SIG-M5 (cell line): ENCODE measurements around the gene PLOD3.

Source experiments
- DNase-seq: peaks from one replicate; lab custom pipeline; 2025; lab: John Stamatoyannopoulos, UW

PLOD3 gene

DNA sequence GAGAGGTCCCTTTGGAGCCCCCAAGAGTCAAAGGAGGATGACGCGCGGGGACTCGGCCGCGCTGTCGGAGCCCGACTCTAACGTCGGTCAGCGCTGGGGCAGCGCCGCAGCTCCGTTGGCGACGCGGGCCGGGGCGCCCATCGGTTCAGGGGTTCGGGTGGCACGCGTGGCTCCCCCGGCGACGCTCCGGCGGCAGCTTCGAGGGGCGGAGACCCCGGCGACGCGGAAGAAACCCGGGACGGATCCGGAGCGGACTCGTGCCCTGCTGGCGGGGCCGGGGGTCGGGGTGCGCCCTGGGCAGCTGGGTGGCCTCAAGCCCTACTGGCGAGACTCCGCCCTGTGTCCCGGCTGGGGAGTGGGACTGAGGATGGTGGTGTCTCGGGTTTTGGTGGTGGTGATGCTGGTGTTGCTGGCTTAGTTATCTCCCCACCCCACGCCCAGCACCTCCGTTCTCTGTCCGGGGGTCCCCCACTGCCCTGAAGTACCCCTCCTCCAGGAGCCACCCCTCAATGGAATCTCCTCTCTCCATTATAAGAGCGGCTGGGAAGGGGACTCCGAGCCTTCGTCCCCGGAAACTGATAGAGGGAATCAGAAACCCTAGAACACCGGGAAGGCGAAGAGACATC, 37.1 kb downstream of the PLOD3 start, which contains the start of gene NAT16:
NAT16 (minus strand) TSS at position 164 of the 626 bp plus-strand sequence. CDS start 5,486 bp downstream, outside the sequence.
- DNase-seq: no peak

DNA sequence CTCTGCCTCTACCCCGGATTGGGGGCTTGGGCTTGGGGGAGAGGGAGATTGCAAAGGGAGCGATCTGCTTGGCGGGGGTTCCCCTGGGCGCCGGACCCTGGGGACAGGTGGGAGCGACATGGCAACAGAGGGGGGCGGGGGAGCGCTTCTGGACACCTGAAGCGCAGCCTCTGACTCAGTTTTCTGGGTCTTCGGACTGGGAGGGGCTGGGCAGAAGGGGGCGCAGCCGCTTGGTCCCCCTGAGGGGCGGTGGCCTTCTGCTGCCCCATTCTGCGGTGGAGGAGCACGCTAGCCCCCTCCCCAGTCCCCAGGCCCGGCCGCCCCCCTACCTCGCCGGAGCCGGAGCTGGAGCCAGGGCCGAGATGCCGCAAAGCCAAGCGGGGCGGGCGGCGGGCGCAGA, 37.7 kb downstream of the PLOD3 start:
- no peak for DNase-seq

DNA sequence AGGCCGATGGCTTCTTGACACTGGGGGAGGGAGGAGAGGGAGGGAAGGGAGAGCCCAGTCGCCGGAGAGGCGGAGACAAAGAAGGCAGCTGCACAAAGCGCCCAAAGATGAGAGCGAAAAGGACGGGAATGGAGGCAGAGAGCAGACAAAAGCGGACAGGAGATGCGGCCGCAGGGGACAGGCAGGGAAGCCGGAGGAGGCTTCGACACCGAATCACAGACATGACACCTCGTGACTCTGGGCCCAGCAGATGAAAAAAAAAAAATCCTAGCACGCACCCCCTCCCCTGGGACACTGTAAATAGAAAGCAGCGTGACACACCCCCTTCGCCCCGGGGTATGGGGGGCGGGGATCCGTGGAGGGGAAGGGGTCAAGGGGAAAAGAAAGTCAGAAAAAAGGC, 38.3 kb downstream of the PLOD3 start:
- no peak for DNase-seq

DNA sequence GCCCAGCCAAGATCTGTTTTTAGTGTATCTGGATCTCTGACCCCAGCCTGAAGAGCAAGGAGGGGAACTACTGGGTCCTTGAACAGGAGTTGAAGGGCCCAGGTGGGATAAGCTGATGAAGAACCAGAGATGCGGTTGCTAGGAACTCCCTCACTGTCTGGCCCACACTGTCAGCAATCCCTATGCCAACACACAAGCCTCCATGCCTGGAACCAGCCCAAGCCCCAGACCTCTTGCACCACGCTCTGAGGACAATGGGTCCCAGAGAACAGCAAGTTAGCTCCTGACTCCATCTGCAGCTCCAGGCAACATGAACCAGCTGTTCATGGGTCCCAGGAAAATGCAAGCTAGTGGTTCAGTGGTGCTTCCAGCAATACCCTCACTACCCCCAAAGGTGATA, 39.7 kb downstream of the PLOD3 start:
- DNase-seq: no peak

DNA sequence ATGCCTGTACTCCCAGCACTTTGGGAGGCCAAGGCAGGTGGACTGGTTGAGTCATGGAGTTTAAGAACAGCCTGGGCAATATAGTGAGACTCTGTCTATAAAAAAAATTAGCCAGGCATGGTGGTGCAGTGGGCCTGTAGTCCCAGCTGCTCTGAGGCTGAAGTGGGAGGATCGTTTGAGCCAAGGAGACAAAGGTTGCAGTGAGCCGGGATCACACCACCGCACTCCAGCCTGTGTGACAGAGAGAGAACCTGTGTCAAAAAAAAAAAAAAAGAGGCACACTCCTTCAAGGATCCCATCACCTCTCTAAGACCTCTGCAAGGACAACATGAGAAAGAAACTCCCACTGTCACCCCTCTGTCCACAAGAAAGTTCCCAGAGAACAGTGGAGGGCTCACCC, 41.7 kb downstream of the PLOD3 start:
- DNase-seq: no peak

DNA sequence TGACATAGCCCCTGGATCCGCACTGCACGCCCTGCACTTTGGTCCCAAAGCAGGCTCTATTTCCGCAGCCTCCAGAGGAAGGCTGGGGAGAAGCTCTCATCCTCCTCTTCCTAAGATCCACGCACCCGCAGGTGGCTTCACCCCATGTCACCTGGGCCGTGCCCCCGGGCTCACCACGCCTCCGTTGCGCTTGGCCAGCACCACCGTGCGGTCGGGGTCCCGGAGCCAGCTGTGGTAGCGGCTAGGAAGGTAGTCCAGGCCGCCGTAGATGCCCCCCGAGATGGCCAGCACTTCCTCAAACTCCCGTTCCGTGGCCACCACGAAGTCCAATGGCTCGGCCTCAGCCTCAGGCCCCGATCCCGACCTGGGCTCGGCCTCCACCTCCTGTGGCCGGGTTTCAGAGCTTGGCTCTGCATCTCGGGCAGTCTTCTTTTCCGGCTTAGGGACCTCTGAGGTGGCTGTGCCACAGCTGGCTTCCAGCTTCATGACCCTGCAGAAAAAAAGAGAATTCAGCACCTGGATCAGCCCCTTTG, 43.0 kb downstream of the PLOD3 start:
- no peak for DNase-seq

DNA sequence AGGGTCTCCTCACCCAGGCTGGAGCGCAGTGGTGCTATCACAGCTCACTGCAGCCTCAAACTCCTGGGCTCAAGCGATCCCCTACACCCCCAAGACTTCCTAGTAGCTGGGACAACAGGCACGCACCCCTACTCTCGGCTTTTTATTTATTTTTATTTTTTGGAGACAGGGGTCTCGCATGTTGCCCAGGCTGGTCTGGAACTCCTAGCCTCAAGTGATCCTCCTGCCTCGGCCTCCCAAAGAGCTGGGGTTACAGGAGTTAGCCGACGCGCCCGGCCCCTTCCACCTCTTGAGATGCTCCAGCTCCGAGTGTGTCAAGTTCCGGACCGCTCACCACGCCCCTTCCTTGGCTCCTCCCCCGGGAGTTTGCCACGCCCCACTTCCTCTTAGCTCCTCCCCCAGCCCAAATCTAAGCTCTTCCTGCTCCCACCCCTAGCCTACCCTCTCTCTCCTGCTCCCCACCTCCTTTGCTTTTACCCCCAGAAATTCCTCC, 43.6 kb downstream of the PLOD3 start:
- no peak for DNase-seq

DNA sequence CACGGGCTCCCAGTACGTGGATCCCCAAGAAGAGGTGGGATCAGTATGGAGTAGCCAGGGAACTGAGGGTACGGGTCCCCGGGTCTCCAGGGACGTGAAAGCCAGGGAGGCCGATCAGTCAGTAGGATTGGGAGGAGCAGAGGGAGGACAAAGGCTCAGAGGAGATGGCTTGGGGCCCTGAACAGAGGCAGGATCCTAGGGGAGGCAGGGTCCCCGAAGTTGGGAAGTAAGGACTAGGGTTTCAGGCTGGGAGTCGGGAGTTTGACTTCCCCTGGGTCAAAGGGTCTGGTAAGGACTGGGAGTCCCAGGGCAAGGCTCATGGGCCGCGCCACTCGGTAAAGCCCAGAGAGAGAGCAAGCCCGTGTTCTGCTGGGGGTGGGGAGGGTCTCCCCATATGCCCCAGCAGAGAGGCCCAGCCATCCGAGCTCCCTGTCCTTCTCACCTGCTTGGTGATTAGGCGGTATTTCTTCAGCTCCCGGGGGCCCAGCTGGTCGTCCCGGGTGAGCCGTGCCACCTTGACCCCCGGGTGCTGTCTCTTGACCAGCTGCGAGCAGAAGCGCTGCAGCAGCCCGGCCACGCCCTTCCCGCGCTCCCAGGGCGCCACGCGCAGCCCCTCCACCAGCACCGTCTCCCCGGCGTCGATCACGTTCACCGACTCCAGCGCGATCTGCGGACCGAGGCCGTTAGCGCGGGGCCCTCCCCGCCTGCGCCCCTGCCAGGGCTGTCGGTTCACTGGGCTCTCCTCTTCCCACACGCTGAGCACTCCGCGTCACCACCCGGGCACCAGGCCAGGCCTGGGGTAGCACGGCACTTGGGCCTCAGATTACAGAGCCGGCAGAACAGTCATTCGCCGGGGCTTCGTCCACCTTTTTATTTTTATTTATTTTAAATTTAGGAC, 44.3 kb downstream of the PLOD3 start:
- DNase-seq: no peak

DNA sequence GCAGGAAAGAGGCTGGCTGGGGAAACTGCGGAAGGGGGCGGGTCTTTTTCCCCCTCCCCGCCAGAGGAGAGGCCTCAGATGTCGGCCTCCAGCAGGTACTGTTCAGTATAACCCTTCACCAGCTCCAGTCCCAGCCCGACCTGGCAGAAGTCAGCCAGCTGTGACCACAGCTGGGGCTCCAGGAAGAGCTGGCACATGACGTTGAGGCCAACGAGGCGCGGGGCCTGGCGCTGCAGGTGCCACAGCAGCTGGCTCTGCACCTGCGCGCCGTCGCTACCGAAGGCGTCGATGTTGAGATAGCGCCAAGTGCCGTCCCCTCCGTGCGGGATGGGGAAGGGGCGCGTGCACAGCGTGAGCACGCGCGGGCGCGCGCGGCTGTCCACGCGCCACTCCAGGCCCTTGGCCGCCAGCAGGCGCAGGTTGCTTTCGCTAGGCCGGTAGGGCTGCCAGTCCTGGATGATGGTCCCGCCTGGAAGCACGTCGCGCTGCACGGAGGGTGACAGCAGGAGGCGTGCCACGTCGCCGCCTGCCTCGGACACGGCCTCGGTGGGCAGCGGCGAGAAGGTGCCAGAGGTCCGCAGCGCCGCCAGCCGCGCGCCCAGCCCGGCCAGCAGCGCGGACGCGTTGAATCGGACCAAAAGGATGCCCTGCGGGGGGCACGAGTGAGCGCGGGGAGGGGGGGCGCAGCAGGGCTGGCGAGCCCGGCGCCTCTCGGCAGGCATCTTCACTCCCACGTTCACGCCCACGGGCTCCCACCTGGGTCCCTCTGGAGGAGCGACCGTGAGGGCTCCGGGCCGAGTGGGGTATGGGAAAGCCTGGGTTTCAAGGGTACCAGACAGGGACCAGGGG, 45.2 kb downstream of the PLOD3 start:
- no peak for DNase-seq

DNA sequence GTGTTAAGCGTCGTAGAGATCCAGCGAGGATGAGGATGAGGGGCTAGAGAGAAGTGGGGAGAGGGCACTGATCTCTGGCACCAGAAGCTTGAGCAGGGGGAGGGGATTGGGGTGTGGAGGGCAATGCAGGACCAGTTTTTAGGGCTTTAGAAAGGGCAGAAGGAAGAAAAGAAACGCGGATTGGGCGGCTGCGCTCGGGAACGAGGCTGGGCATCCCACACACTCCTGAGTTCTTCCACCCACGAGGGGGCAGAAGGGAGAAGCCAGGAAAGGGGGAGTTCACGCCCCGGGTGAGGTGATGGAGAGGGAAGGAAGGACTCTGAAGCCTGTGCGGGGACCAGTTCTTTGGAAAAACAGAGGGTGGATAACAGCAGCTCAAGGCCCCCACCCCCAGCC, 45.9 kb downstream of the PLOD3 start:
- no peak for DNase-seq

DNA sequence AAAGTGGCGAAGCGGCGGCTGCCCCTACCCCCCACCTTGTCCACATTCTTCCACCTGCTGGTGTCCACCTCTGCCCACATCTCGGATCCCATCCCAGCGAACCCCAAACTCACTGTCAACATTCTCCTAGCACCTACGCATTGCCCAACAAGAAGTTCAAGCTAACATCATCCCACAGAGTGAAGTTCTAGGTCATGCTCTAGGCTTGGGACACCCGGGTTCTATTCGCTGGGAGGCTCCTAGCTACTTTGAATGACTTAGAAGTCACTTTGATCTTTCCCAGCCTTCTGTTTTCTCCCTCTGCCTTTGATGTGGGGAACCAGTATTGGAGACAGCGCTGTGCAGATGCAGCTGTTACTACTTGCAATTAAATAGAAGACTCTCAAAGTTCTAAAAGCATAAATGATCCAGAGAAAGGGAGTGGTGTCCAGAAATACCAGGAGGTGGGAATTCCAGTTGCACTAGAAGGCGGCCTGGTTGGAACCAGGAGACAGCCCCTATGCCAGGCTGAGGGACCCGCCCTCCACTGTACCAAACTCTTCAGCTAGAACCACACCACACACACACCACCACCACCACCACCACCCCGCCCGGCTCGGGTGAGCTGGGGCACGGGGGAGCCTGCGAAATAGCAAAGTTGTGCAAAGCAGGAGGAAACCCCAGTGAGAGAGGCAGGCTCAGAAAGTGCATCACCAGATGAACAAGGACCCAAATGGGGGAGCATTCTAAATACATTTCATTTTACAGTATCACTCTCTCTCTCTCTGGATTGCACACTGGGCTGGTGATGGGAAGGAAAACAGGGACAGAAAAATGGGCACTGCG, 46.6 kb downstream of the PLOD3 start:
- no peak for DNase-seq

DNA sequence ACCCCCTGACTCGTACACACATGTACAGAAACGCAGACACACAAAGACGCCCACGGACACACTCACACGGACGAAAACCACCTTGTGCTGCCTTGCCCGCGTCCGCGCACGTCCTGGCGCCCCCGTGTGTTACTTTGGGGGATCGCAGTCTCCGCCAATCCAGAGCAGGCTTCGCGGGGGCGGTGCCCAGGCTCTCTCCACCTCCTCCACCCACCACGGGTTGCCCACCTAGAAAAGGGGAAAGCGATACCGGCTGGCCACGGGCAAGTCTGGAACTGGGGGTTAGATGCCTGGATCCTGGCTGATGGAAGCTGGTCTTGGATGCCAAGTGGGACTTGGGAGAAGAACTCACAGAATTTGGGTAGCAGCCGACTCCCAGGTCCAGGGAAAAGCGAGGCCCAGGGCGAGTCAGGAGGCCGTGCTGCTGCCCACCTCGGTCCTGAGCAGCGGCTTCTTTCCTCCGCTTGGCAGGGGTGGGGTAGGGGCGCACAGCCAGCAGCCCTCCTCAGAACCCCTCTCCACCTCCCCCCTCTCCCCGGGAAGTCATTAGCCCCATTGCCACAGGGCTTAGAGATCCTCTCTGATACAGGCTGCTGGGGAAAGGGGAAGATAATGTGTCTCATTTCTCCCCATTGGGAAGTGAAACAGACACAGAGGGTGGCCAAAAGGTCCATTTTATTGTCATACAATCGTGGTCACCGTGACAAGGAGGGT, 47.4 kb downstream of the PLOD3 start:
- DNase-seq: no peak

DNA sequence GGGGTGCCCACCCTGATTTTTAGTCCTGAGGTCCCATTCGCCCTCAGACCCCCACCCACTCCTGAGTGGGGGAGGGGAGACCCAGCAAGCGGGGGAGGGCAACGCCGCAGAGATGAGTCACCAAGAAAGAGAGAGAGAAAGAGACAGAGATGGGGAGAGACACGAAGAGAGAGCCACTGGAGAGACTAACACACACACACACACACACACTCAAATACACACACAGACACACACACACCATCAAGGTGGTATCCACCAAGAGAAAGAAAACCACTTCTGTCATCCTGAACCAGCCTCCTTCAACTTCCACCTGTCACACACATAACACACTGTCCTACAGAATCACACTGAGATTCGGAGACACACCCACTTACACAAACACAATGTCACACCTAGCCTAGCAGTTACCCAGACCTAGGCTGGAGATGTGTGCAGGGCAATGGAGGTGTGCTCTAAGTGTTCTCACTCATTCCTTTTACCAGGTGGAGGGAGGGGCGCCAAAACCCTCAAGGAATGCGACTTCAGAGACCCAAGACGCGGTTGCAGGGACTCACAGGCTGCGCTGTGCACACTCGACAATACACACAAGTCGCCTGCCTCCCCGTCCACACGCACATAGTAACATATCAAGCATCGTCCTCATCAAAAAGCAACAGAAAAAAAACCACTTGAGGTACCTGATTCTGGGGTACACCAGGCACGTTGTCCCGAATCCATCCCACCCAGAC, 48.1 kb downstream of the PLOD3 start:
- no peak for DNase-seq

DNA sequence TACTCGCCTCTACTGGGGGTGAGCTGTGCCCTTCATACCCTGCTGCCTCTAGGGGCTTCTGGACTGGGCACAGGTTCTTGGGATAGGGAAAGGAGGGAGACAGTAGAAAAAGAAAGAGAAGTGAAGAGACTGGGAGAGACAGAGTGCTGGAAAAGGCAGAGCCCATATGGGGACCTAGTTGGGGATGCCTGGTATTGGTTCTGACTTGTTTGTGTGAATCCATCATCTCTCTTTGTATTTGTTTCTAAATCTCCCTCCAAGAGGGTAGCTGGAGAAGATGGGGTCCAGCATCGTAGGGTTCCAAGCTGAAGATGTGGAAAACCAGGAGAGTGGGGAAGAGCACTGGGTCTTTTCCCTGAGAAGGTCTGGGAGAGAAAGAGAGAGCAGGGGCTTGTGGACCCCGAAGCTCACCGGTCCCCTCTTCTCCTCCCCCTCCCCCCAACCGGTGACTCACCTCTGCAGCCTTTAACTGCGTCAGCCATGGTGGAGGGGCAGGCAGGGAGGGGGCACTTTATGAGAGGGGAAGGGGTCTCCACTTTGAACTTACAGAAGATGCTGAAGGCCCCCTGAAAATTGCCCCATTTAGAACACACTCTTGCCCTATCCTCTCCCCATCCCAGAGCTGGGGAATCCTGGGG, 48.9 kb downstream of the PLOD3 start:
- DNase-seq: no peak

DNA sequence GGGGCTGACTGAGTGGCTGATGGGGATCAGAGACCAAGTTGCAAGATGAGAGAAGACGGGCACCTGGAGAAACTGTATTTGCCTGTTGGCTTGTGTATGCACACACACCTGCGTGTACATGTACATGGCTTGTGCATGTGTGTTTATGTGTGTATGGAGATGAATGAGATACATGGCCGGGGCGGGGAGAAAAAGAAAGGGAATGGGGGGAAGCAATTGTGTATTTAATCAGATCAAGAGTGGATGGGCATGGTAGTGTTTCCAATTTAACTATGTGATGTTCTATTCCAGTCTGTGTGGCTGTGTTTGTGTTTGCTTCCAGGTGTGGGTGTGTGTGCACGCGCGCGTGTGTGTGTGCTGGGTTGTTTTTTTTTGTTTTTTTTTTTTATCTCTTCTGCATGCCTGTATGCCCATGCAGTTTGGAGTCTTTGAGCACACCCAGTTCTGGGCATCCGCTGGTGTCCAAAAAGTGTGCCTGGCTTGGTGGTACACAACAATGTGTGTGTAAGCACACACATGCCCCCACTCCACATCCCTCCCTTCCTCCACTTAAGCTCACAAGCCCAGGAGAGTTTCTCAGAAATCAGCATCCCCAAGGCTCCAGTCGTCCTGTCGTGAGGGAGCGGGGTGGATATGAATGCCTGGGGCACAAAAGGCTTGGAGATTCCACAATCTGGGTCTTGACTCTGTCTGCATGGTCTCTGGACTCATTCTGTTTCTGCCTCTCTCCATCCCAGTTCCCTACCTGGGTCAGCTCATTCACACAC, 49.6 kb downstream of the PLOD3 start:
- DNase-seq: no peak

DNA sequence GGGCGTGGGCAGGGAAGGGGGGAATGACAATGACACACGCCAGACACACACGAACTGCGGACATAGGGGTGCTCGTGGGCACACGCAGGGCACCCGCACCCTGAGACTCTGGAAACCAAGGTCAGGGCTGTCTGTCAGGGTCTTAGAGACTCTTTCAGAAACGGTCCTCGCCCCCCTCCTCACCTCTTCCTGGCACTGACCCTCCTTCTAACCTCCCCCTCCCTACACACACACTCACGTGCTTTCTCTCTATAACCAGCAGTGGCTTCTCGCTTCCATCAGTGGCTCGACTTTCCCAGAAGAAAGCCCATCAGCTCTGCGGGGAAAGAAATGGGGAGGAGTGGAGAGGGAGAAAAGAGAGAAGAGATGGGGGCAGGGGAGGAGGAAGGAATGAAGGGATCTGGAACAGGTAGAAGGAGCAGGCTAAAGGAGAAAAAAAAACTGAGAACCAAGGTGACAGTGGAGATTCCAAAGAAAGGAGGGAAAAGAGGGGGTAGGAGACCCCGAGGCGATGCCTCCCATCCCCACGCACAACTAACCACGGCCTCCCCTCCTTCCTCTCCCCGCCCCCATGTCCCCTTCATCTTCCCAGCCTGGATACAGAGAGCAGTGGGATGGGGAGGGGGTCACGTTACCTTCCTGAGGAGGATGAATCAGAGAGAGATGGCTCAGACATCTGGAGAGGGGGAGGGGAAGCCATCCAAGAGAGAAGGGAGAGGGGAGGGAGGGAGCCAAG, 50.3 kb downstream of the PLOD3 start:
- no peak for DNase-seq

DNA sequence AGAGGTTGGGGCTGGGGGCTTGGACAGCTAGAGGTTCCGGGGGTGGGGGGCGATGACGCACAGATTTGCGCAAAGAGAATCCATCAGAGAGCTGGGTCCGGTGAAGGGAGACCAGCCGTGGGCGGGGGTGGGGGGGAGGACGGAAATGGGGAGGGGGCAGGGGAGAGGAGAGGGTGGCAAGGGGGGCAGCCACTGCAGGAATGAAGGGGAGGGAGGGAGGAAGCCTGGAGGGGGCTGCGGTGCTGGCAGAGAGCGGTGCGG, 50.8 kb downstream of the PLOD3 start:
- DNase-seq: no peak

DNA sequence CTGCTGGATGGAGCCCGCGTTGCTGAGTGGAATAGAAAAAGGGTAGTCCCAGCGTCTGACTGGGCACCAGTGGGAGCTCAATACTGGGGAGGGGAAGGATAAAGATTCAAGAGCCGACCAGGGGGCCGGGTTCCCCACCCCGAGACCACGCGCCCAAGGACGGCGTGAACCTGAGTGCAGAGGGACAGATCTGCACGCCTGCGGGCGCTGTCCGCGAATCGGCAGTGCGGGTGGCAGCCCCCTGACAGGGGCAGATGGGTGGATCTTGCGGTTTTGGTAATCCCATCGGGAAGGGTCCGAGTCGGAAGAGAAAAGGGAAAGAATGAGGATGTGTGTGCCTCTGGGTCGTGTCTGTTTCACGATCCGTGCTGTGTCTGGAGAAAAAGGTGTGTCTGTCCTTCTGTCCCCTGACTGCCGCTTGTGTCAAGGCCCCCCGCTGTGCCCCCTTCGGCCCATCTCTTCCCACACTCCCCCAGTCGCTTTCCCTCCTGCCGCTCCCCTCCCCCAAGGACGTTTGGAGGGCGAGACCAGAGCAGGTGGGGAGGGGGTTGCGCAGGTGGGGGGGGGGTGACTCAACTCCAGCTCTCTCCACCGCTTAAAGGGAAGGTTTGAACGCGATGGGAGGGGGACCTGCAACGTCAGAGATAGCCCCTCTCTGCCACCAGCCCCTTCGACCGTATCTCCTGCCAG, 51.3 kb downstream of the PLOD3 start:
- no peak for DNase-seq
